NT2/D1 (cell line): ENCODE results near the gene CDKL5.

Experiments
- DNase-seq: peaks from one replicate; pipeline ENCODE4 v3.0.0-alpha.2; 2011; ENCODE audit warnings: low read depth, low spot score
- H3K27me3 ChIP-seq: 2 replicates; pipeline ENCODE4 v1.6.0; 2011; ENCODE audit warnings: mild to moderate bottlenecking; ENCODE audit not compliant: insufficient read length, insufficient read depth
- H3K36me3 ChIP-seq: 2 replicates; pipeline ENCODE4 v1.6.1; 2011; ENCODE audit warnings: mild to moderate bottlenecking, low read length, mixed read lengths; ENCODE audit not compliant: insufficient read depth, insufficient read length
- H3K4me1 ChIP-seq: 2 replicates; pipeline ENCODE4 v1.5.1; 2011; ENCODE audit not compliant: insufficient read depth, insufficient read length
- H3K4me3 ChIP-seq: 2 replicates; pipeline ENCODE4 v1.5.1; 2011; ENCODE audit warnings: low read depth; ENCODE audit not compliant: insufficient read length
- H3K9ac ChIP-seq: 2 replicates; pipeline ENCODE4 v1.6.0; 2011; ENCODE audit warnings: low read depth; ENCODE audit not compliant: insufficient read length
- H3K9me3 ChIP-seq: 2 replicates; pipeline ENCODE4 v1.5.1; 2011; ENCODE audit warnings: mild to moderate bottlenecking, low read length; ENCODE audit not compliant: insufficient read depth
- SUZ12 ChIP-seq: IDR thresholded peaks from 2 replicates; pipeline ENCODE4 v1.6.1; 2011; ENCODE audit not compliant: insufficient read length, insufficient read depth; ENCODE audit errors: extremely low read depth
- YY1 ChIP-seq: IDR thresholded peaks from 2 replicates; pipeline ENCODE4 v1.6.1; 2011; ENCODE audit not compliant: insufficient read length, insufficient read depth
- ZNF274 ChIP-seq: IDR thresholded peaks from 2 replicates; pipeline ENCODE4 v1.6.1; 2011; ENCODE audit warnings: mild to moderate bottlenecking, low read depth, low read length

Gene CDKL5

DNA sequence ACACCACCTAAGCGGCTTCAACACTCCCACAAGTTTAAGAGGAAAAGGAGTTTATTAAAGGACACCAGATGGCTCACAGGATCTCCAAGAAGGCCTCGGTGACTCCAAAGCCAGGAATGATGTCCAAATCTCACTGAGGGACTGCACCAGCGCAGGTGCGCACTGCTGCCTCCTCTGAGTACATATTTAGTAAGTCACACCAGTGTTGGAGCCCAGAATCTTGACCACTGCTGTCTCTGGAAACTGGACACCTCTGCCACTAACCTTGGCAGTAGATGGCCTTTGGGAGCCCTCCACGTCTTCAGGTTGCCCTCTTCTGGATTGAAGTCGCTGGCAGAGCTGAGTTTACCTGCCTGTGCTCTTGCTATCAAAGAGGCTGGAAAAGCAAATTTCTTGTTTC is 256.6 kb downstream of the CDKL5 start:
- Histone ChIP-seq H3K9me3 (no peaks in the 10 kb centered on the region), H3K4me1 (no peaks in the 10 kb centered on the region), H3K4me3 (no peak overlapping the region), H3K27me3 (no peaks in the 10 kb centered on the region), H3K36me3 (no peaks in the 10 kb centered on the region), H3K9ac (no peak overlapping the region)
- TF ChIP-seq YY1 (no peak), ZNF274 (no peak), SUZ12 (no peak)
- no peak for DNase-seq

DNA sequence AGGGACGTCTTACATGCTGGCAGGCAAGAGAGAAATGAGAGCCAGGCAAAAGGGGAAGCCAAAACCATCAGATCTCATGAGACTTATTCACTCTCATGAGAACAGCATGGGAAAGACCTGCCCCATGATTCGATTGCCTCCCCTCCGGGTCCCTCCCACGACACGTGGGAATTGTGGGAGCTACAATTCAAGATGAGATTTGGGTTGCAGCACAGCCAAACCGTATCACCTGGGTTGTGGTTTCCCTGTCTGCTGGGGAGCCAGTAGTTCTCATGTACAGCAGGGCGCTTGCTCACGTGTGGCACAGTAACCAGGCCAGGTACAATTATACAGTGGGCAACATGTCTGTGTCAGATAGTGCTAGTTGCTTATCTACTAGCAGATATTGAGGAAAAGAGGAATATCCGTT is 257.6 kb downstream of the CDKL5 start:
- no peaks in the 10 kb centered on the region for H3K27me3 ChIP-seq
- no peak for DNase-seq
- no peaks in the 10 kb centered on the region for H3K9me3 ChIP-seq
- H3K4me1 ChIP-seq, result no peaks in the 10 kb centered on the region
- H3K4me3 ChIP-seq, result no peak overlapping the region
- no peak overlapping the region for H3K9ac ChIP-seq
- TF ChIP-seq ZNF274 (no peak), SUZ12 (no peak), YY1 (no peak)
- H3K36me3 ChIP-seq, result no peaks in the 10 kb centered on the region

GRCh38 chrX:18687856-18688495 is 262.6 kb downstream of the CDKL5 start:
- Histone ChIP-seq H3K4me1 (no peaks in the 10 kb centered on the region), H3K9ac (no peak overlapping the region), H3K9me3 (no peaks in the 10 kb centered on the region), H3K27me3 (no peaks in the 10 kb centered on the region), H3K4me3 (no peak overlapping the region), H3K36me3 (no peaks in the 10 kb centered on the region)
- TF ChIP-seq YY1, result no peak
- TF ChIP-seq ZNF274, result no peak
- no peak for TF ChIP-seq SUZ12
- no peak for DNase-seq

DNA sequence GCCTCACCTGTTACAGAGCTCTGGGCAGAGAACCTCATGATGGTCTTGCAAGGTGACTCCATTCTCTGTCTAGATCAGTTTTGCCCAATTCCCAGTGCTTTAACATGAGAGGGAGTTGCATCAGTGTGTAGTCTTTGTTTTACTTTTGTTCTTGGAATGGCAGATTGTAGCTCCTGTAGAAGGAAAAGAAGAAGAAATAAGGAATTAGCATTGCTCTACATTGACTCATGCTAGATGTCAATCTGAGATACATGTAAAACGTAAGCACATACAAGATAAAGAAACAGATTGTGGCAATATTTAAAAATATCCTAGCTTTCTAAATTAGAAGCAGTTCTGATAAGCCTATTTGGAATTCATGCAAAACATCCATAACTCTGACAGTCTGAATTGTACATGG is 266.0 kb downstream of the CDKL5 start:
- H3K4me3 ChIP-seq, result no peak overlapping the region
- H3K4me1 ChIP-seq, result no peaks in the 10 kb centered on the region
- TF ChIP-seq SUZ12 (no peak), YY1 (no peak), ZNF274 (no peak)
- H3K9ac ChIP-seq, result no peak overlapping the region
- H3K27me3 ChIP-seq, result no peaks in the 10 kb centered on the region
- H3K36me3 ChIP-seq, result no peaks in the 10 kb centered on the region
- DNase-seq, result no peak
- peaks cover 6% of the 10 kb centered on the region; the same call in 1 of the 2 replicates for H3K9me3 ChIP-seq

GRCh38 chrX:18692541-18692940 is 267.1 kb downstream of the CDKL5 start:
- no peaks in the 10 kb centered on the region for H3K27me3 ChIP-seq
- no peak overlapping the region for H3K9ac ChIP-seq
- DNase-seq, result no peak
- no peaks in the 10 kb centered on the region for H3K4me1 ChIP-seq
- no peak for TF ChIP-seq YY1
- TF ChIP-seq ZNF274, result no peak
- no peak for TF ChIP-seq SUZ12
- H3K4me3 ChIP-seq, result no peak overlapping the region
- H3K9me3 ChIP-seq, result peaks cover 6% of the 10 kb centered on the region; the same call in 1 of the 2 replicates
- H3K36me3 ChIP-seq, result no peaks in the 10 kb centered on the region

- Histone ChIP-seq H3K36me3 (no peaks in the 10 kb centered on the region), H3K4me3 (no peak overlapping the region), H3K9me3 (peaks cover 6% of the 10 kb centered on the region; the same call in 1 of the 2 replicates), H3K9ac (no peak overlapping the region), H3K27me3 (no peaks in the 10 kb centered on the region), H3K4me1 (no peaks in the 10 kb centered on the region)
- DNase-seq, result no peak
- TF ChIP-seq ZNF274 (no peak), YY1 (no peak), SUZ12 (no peak)
Measured at GRCh38 chrX:18696653-18697052, 271.2 kb downstream of the CDKL5 start.

- no peak for TF ChIP-seq ZNF274
- no peak for TF ChIP-seq YY1
- no peak for TF ChIP-seq SUZ12
- H3K9me3 ChIP-seq, result peaks cover 6% of the 10 kb centered on the region; the same call in 1 of the 2 replicates
- peaks cover 2% of the 10 kb centered on the region for H3K4me1 ChIP-seq
- H3K36me3 ChIP-seq, result no peaks in the 10 kb centered on the region
- no peaks in the 10 kb centered on the region for H3K27me3 ChIP-seq
- no peak overlapping the region for H3K9ac ChIP-seq
- H3K4me3 ChIP-seq, result no peak overlapping the region
- no peak for DNase-seq
Measured at GRCh38 chrX:18698737-18699650, 273.6 kb downstream of the CDKL5 start.
